Mammary epithelial cell (primary cell): ENCODE results near the gene C19orf53.

Experiments used
- CTCF ChIP-seq, 2 donors: IDR thresholded peaks in 1 of 2; conservative IDR thresholded peaks in 1 of 2; 2 replicates each; pipeline ENCODE4 v1.5.1; 2011 to 2012; ENCODE audit warnings: inconsistent platforms in 2 of 2, low read length in 2 of 2, mild to moderate bottlenecking in 2 of 2, control low read depth in 1 of 2, low read depth in 1 of 2; ENCODE audit not compliant: insufficient read depth in 1 of 2; ENCODE audit errors: extremely low read depth in 1 of 2
- EZH2 ChIP-seq: IDR thresholded peaks from 2 replicates; pipeline ENCODE4 v1.6.1; 2012; ENCODE audit warnings: low read length, inconsistent platforms, borderline replicate concordance

GRCh38 chr19:13768510-13768909 lies 5.7 kb upstream of the C19orf53 start:
- TF ChIP-seq EZH2 (no peak), CTCF (conservative IDR thresholded peaks at IDR 0.05 in 1 of 2, IDR thresholded peaks at IDR 0.05 in 1 of 2; ENCODE audit: extremely low read depth in 1 of 2, insufficient read depth in 1 of 2, low read depth in 1 of 2, low read length in 2 of 2) (no peak)
